Loucy (cell line): ENCODE measurements around the gene MTX3.

Source experiments
- EZH2phosphoT487 ChIP-seq: fragments of 200-600 bp; IDR thresholded peaks from 2 replicates; pipeline ENCODE4 v1.6.1; 2018; ENCODE audit warnings: antibody characterized with exemption, mild to moderate bottlenecking, moderate library complexity, borderline replicate concordance
- TF ChIP-seq, protein P1 (sequence below): fragments of 200-600 bp; sonication (generic); conservative IDR thresholded peaks from 2 replicates; pipeline ENCODE4 v1.5.1; 2014; ENCODE audit warnings: mild to moderate bottlenecking, antibody characterized with exemption, low read length

DNA sequence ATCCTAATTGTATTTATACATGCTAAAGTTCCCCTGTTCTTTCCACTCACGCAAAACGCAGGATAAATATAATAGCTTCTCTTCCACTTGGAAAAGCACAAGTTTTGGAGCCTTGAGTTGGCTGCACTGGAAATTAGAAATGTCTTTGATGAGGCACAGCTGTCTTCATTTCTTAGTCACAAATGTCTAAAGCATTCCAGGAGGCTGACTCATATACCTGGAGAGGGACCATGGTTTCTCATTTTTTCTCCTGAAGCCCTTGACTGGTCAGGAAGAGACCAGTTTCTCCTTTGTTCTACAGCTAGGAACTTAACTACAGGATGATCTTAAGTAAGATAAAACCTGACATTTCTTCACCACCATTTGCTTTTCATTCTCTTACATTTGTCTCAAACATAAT lies 16.2 kb downstream of the MTX3 start:
- TF ChIP-seq, protein P1, sequence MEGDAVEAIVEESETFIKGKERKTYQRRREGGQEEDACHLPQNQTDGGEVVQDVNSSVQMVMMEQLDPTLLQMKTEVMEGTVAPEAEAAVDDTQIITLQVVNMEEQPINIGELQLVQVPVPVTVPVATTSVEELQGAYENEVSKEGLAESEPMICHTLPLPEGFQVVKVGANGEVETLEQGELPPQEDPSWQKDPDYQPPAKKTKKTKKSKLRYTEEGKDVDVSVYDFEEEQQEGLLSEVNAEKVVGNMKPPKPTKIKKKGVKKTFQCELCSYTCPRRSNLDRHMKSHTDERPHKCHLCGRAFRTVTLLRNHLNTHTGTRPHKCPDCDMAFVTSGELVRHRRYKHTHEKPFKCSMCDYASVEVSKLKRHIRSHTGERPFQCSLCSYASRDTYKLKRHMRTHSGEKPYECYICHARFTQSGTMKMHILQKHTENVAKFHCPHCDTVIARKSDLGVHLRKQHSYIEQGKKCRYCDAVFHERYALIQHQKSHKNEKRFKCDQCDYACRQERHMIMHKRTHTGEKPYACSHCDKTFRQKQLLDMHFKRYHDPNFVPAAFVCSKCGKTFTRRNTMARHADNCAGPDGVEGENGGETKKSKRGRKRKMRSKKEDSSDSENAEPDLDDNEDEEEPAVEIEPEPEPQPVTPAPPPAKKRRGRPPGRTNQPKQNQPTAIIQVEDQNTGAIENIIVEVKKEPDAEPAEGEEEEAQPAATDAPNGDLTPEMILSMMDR, result no peak
- TF ChIP-seq EZH2phosphoT487, result no peak
